Stimulated activated CD4-positive, alpha-beta T cell treated with anti-CD3 and anti-CD28 coated beads, Interleukin-4, amount 100 ng/mL, for 24 hours (primary cell): ENCODE data around the gene LSM14B.
A peak's percentile ranks its signal among the peaks of the same experiment; 100 is the strongest.
"Not testable (repeated sequence)": the region's sequence is repeated elsewhere in the genome, so short reads cannot be mapped to it uniquely, and the experiment has no call there.

Experiments
- DNase-seq: peaks from one replicate; pipeline ENCODE4 v3.0.0-alpha.2; 2020

LSM14B gene

GRCh38 chr20:62114894-62115293 lies 7.4 kb upstream of the LSM14B start:
- no peak for DNase-seq

DNA sequence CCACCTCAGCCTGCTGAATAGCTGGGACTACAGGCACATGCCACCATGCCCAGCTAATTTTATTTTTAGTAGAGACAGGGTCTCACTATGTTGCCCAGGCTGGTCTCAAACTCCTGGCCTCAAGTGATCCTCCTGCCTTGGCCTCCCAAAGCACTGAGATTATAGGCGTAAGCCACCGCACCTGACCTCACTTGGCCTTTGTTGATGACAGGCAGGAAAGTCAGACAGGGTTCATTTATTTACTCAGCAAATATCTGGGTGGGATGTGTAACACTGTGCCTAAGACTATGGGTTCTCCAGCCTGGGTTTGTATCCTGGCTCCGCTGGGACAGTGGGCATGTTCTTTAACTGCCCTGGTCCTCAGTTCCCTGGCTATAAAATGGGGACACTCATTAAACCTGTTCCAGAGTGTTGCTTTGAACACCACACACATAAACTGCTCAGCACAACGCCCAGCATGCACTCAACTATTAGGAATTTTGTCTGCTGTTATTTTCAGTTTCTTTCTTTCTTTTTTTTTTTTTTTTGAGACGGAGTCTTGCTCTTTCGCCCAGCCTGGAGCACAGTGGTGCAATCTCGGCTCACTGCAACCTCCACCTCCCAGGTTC lies 6.4 kb upstream of the LSM14B start:
- DNase-seq, result not testable (repeated sequence)

GRCh38 chr20:62116558-62117361 lies 5.5 kb upstream of the LSM14B start:
- no peak for DNase-seq

GRCh38 chr20:62117362-62117646 lies 5.0 kb upstream of the LSM14B start:
- no peak for DNase-seq

GRCh38 chr20:62117658-62118057 lies 4.6 kb upstream of the LSM14B start:
- DNase-seq, result peak; percentile 50

DNA sequence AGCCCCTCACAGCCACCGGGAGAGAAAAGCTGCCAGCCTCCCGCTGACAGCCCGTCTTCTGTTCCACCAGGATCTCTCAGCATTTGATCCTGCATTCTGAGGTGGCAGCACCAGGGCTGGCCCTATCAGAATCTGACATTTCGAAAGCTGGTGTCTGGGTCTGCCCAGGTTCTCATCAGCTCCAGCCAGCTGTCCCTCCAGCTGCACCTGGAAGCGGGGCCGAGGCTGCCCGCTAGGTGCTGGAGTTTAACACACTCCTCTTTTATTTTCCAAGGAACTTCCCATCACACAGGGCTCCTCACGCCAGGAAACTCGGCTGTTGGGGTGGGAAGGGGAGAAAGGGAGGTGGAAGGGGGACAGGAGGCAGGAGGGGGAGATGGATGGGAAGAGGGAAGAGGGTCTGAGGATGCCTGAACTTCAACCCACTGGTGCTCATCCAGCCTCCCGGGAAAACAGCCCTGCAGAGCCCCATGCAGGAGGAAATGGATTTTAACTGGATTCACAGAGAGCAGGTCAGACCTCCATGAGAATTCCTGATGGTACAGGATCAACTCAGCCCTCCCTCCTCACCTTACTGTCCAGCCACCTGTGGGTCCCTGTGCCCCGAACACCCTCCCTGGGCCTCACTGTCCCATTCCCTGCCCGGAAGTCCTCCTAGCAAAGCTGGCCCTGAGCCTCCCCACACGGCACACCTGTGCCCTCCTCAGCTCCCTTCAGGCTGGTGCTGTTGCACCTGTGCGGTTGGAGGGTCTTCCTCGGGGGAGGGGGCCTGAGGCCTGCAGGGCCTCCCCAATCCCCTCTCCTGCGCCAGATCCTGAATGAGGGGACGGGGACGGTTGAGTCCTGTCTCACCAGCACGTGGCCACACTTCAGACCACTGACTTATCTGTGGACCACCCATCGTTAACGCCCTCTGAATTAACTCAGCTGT lies 3.9 kb upstream of the LSM14B start:
- no peak for DNase-seq

DNA sequence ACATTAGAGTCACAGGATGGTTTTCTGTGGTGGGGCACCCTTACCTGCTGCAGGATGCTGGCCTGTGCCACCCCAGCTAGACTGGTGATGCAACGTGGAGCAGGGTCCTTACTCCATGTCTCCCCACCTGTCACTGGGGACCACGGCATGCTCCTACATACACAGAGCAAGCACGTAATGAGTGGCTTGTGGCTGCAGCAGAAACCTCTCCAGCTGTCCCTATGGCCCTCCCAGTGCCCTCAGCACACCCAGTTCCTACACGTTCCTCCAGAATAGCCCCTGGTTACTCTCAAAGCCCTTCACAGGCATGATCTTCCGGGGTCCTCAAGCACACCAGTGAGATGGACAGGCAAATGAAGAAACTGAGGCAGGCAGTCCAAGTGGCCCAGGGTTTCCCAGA lies 3.2 kb upstream of the LSM14B start:
- DNase-seq, result no peak

DNA sequence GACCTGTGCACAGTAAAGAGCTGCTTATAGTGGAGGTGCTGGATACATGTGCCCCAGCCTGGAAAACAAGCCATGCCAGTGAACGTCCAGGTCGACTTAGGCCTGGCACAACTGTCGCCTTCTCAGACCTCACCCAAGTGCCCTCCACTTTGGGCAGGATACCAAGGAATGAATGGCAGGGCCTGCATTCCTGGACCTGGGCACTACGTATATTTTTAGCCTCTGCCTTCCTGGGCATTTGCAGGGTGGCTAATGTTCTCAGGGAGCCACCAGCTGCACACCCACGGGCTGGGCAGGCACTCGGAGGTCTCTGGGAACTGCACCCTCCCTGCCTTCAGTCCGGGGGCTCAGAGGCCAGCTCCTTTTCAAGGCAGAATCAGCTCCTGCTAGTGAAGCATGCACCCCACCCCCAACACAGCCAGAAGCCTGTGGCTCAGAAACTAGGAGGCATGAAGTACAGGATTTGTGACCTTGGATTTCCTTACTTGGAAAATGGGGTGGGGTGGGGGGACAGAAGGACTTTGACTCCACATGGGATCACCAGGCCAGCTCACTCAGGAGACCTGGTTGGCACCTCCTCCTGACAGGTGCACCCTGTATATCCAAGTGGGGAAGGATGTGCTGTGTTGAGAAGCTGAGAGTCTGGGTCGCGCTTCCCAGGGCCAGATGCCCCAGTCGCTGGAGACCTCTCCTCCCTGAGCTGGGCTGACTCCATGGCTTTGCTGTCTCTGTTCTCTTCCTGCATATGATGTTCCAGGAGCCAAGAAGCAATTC lies 2.5 kb upstream of the LSM14B start:
- no peak for DNase-seq

GRCh38 chr20:62120365-62120762 lies 1.9 kb upstream of the LSM14B start:
- DNase-seq, result no peak

GRCh38 chr20:62120990-62121775 lies 1.1 kb upstream of the LSM14B start:
- DNase-seq, result peak; percentile 36

DNA sequence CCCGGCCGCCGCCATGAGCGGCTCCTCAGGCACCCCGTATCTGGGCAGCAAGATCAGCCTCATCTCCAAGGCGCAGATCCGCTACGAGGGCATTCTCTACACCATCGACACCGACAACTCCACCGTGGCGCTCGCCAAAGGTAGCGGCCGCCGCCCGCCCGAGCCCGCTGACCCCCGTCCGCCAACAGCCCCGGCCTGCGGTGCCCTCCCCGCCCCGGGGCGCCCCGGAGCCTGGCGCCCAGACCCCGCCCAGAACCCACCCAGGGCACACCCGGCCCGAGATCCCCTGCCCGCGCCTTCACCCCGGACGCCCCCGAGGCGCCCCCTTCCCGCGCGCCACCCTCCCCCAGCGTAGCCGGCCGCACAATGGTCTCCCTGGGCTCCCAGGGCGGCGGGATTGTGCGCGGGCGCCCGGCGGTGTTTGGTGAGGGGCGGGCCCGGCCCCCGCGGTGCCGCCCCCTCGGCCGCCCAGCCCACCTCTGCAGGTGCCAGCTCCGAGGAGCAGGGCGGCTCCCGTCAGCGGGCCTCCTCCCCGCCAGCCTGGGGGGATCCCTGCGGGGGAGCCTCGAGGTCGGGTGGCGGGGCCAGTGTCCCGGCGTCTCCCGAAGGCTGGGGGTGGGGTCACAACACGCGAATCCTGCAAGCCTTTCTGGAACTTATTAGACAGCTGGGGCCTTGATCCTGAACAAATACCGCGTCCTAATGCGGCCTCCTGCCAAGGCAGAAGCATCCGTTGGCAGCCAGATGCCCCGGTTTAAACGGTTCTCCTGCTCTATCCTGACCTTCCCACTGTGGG lies 577 bp downstream of the LSM14B start:
- DNase-seq, result peak; percentile 24

DNA sequence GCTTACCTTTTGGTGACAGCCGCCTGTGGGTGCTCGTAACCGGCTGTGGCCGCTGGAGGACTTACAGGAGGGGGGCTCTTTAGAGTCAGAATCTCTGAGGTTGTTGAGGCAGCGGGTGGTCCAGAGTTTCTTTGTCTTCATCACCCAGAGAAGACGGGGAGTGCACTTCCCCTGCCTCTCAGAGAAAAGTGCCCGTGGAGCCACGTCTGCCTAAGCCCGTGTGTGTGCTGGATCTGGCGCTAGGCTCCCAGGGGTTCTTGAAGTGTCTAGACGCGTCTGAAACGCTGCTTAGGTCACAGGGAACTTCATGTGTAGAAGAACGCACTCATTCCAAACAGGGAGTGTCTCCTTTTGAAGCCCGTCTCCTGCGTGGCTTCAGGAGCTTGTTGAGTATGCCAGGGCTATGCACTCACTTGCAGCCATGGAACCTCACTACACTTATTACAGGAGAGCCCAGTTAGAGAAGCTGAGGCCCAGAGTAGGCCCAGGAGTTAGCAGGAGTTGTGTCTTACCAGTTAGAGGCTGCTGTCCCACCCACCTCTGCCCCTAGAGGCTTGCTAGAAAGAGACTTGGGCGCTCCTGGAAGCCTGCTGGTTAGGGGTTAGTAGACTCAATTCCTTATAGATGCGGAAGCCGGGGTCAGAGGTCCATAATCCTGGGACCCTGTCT lies 1.3 kb downstream of the LSM14B start:
- no peak for DNase-seq

DNA sequence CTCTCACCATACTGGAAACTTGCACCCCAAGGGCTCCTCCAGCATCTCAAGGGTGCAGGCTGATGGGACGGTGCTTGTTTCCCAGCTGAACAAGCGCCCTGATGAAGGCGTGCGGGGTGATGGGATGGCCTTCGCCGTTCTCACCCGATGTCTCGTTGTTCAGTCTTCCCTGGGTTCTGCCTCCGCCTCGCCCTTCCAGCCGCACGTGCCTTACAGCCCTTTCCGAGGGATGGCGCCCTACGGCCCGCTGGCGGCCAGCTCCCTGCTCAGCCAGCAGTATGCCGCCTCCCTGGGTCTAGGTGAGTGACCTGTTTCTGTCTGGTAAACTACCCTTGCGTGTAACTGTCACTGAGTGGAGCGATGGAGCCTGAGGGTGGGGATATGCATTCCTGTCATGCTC lies 3.9 kb downstream of the LSM14B start:
- DNase-seq, result no peak

DNA sequence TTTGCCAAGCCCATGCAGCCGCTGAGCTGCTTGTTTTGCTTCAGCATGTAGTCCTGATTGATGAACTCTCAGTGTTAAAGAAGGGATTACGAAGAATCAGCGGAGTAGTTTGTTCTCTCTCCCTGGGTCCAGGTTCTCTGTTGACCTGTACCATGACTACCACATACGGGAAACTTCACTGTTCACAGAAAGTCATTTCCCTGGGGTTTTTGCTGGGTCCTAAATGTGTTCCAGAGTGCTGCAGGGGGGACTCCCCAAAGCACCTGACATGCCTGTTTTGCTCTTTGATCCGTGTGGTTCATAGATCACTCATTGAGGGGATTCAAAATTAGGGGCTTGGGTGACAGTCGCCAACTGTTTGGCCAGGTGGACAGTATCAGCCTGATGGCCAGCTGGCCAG lies 5.5 kb downstream of the LSM14B start:
- DNase-seq, result no peak

DNA sequence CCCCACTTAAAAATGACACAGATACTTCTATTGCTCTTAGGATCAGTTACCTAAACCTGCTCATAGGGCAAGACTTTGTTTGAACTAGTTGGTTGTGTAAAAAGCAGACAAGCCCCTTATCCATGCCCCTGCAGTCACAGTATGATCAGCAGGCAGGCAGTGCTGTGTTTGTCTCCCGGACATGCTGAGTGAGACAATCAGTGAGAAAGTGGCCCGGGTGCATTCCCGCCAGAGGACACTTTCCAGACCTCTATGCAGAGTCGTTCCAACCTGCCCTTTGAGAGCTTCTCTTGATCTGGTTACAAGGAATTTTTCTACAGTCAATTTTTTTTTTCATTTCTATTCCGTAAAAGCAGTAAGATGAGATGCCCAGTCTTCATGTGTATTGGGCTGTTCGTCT lies 6.2 kb downstream of the LSM14B start:
- no peak for DNase-seq

- DNase-seq, result no peak
These were observed 7.7 kb downstream of the LSM14B start for GRCh38 chr20:62129731-62130531.

GRCh38 chr20:62131560-62132320 lies 9.5 kb downstream of the LSM14B start:
- DNase-seq, result no peak

DNA sequence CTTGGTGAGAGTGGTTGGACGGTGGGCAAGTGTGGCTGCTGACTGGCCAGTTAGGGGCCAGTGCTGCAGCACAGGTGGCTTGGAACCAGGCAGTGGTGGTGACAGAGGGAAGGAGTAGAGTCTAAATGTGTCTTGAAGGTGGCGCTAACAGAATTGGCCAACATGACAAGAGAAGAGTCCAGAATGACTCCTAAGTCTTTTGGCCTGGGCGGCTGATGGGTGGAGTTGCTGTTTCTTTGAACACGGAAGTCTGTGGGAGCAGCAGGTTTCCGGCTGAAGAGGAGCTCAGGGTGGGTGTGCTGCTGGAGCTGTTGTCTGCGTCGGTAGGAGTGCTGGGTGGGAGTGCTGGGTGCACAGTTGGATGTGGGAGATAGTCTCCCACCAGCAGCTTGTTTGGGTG lies 10.1 kb downstream of the LSM14B start:
- no peak for DNase-seq
